ENCODE measurements around the gene PAPLN.

Gene PAPLN

GRCh38 chr14:73238941-73239340, 1.6 kb downstream of the PAPLN start:
- TF ChIP-seq CTCF (conservative IDR thresholded peaks at IDR 0.05; ENCODE audit: control insufficient read depth, insufficient read depth, low read depth, low read length) = no peak
- no peak for DNase-seq (ENCODE audit: low read depth)
- H3K4me3 ChIP-seq (ENCODE audit: control insufficient read depth, low read depth, low read length) = no peak overlapping the region

- peak overlapping the region; percentile 27 for H3K4me3 ChIP-seq (ENCODE audit: control insufficient read depth, low read depth, low read length)
- DNase-seq (ENCODE audit: low read depth) = peak; percentile 68
- no peak for TF ChIP-seq CTCF (conservative IDR thresholded peaks at IDR 0.05; ENCODE audit: control insufficient read depth, insufficient read depth, low read depth, low read length)
These were observed 2.3 kb downstream of the PAPLN start for GRCh38 chr14:73239393-73240241.

GRCh38 chr14:73240816-73241480, 3.6 kb downstream of the PAPLN start:
- no peak for TF ChIP-seq CTCF (conservative IDR thresholded peaks at IDR 0.05; ENCODE audit: control insufficient read depth, insufficient read depth, low read depth, low read length)
- DNase-seq (ENCODE audit: low read depth) = no peak
- H3K4me3 ChIP-seq (ENCODE audit: control insufficient read depth, low read depth, low read length) = no peak overlapping the region

GRCh38 chr14:73241481-73242165, 4.3 kb downstream of the PAPLN start:
- no peak for DNase-seq (ENCODE audit: low read depth)
- no peak overlapping the region for H3K4me3 ChIP-seq (ENCODE audit: control insufficient read depth, low read depth, low read length)
- no peak for TF ChIP-seq CTCF (conservative IDR thresholded peaks at IDR 0.05; ENCODE audit: control insufficient read depth, insufficient read depth, low read depth, low read length)

GRCh38 chr14:73242357-73242901, 5.1 kb downstream of the PAPLN start:
- no peak for TF ChIP-seq CTCF (conservative IDR thresholded peaks at IDR 0.05; ENCODE audit: control insufficient read depth, insufficient read depth, low read depth, low read length)
- DNase-seq (ENCODE audit: low read depth) = peak; percentile 25
- H3K4me3 ChIP-seq (ENCODE audit: control insufficient read depth, low read depth, low read length) = no peak overlapping the region

- DNase-seq (ENCODE audit: low read depth) = no peak
- no peak overlapping the region for H3K4me3 ChIP-seq (ENCODE audit: control insufficient read depth, low read depth, low read length)
- no peak for TF ChIP-seq CTCF (conservative IDR thresholded peaks at IDR 0.05; ENCODE audit: control insufficient read depth, insufficient read depth, low read depth, low read length)
These were observed 6.0 kb downstream of the PAPLN start for GRCh38 chr14:73243341-73243740.

Measured in fibroblast of mammary gland (primary cell).